ENCODE data around the gene KIRREL3. TPM values are rescaled to one million over a fixed set of nuclear protein-coding genes. Genes with fewer than 3 reads are reported as not detected.

KIRREL3 gene
- total and polyA plus RNA-seq, 2 of the 4 experiments (the other 2 are of a cell fraction), result 10.9 to 15.9 TPM

- dilution Hi-C loops (cut with HindIII; ENCODE audit: low sequenced_read_pairs, unreplicated experiment) (no loop called here), in situ Hi-C loops (cut with MboI; ENCODE audit: low sequenced_read_pairs) (loop anchor here (25.0 kb wide), 2 partner anchors 555 to 1605 kb away; no protein-coding TSS in a partner anchor), intact Hi-C loops (cut with micrococcal nuclease) (no loop called here)
- Histone ChIP-seq H3K4me2 (ENCODE audit: low read depth, low read length) (no peak overlapping the region), H2AK5ac (ENCODE audit: low read depth, low read length) (peak overlapping the region; percentile 91; the same call in 1 of the 2 replicates), H3K4me1 (ENCODE audit: control insufficient read depth, insufficient read depth, low read length) (peaks cover 12% of the 10 kb centered on the region), H3K4me3 (ENCODE audit: insufficient read depth, low read depth, low read length) (no peak overlapping the region), H4K20me1 (ENCODE audit: insufficient read depth, low read length) (no peaks in the 10 kb centered on the region), H3K56ac (ENCODE audit: extremely low read depth, insufficient read depth, low read length) (peak overlapping the region; percentile 11; the same call in 1 of the 2 replicates), H3K4ac (ENCODE audit: low read depth, low read length) (peak overlapping the region; percentile 93), H4K5ac (ENCODE audit: low read depth, low read length) (peak overlapping the region; percentile 68; the same call in 1 of the 2 replicates), H3K9ac (ENCODE audit: low read depth, low read length) (no peak overlapping the region; the same call in 1 of the 2 replicates), H3K9me1 (ENCODE audit: insufficient read depth, low read length) (peaks cover 19% of the 10 kb centered on the region), H2BK20ac (ENCODE audit: low read depth, low read length) (peak overlapping the region; percentile 84), H3K36me3 (ENCODE audit: control insufficient read depth, insufficient read depth, low read length) (no peaks in the 10 kb centered on the region), H2AFZ (replicated peaks; ENCODE audit: low read length, poor library complexity) (peak overlapping the region; percentile 94), H2BK15ac (ENCODE audit: low read depth, low read length) (peak overlapping the region; percentile 79; the same call in 2 of the 3 replicates), H3K27ac (ENCODE audit: insufficient read depth, low read length) (peak overlapping the region; percentile 45), H2AK9ac (replicated peaks; ENCODE audit: low read depth, low read length, poor library complexity) (peak overlapping the region; percentile 97), H4K91ac (ENCODE audit: insufficient read depth, low read depth, low read length) (peak overlapping the region; percentile 95), H3K27me3 (ENCODE audit: control insufficient read depth, insufficient read depth, low read length) (no peaks in the 10 kb centered on the region), H3K23ac (ENCODE audit: low read depth, low read length) (peak overlapping the region; percentile 80; the same call in 1 of the 2 replicates), H2BK5ac (ENCODE audit: low read depth, low read length, poor library complexity, severe bottlenecking) (peak overlapping the region; percentile 91), H3K9me3 (ENCODE audit: control insufficient read depth, insufficient read depth, low read length) (no peaks in the 10 kb centered on the region), H3K18ac (ENCODE audit: low read depth, low read length) (peak overlapping the region; percentile 38), H3K79me1 (ENCODE audit: low read depth in 1 of 2, low read length in 2 of 2) (no peaks in the 10 kb centered on the region), H4K8ac (ENCODE audit: low read depth in 2 of 2, low read length in 2 of 2) (peak overlapping the region; percentile 44 to 88), H3K14ac (replicated peaks; ENCODE audit: low read depth, low read length) (peak overlapping the region; percentile 88), H2BK120ac (ENCODE audit: low read depth, low read length) (peak overlapping the region; percentile 96)
- ATAC-seq (ENCODE audit: low read depth) (peak; percentile 41), DNase-seq (no peak)
- POLR2A ChIA-PET (ENCODE audit: unreplicated experiment), result no interaction called here
- CTCF ChIA-PET, result interaction anchor here (1.1 to 2.0 kb wide), 4 partner anchors 9 to 120 kb away, joined by 3 to 14 read pairs (median 4); no protein-coding TSS in a partner anchor
- WGBS, 2 experiments (ENCODE audit: extremely low coverage in 2 of 2, insufficient read length in 1 of 2), result no CpG with 5 or more reads among the region's 3 CpGs
- no TSS peak for BruUV-seq (replicated peaks)
- TF ChIP-seq FOS (IDR thresholded peaks at IDR 0.05; ENCODE audit: low read depth, low read length) (no peak), POLR2A (IDR thresholded peaks at IDR 0.05; ENCODE audit: low read depth, low read length) (no peak), RCOR1 (IDR thresholded peaks at IDR 0.05; ENCODE audit: insufficient replicate concordance, low read length) (no peak), RFX5 (IDR thresholded peaks at IDR 0.05; ENCODE audit: low read depth, low read length) (no peak), USF2 (IDR thresholded peaks at IDR 0.05; ENCODE audit: low read depth, low read length) (no peak), CHD1 (IDR thresholded peaks at IDR 0.05; ENCODE audit: low read depth, low read length) (no peak), MXI1 (IDR thresholded peaks at IDR 0.05; ENCODE audit: borderline replicate concordance, low read depth, low read length) (no peak), BHLHE40 (IDR thresholded peaks at IDR 0.05; ENCODE audit: low read depth, low read length) (no peak), MAZ (IDR thresholded peaks at IDR 0.05; ENCODE audit: borderline replicate concordance, low read depth, low read length) (no peak), SMC3 (IDR thresholded peaks at IDR 0.05; ENCODE audit: low read depth, low read length) (no peak), MAFK (IDR thresholded peaks at IDR 0.05; ENCODE audit: low read depth, low read length) (no peak), CEBPB (IDR thresholded peaks at IDR 0.05; ENCODE audit: low read depth, low read length) (no peak), ELK1 (IDR thresholded peaks at IDR 0.05; ENCODE audit: borderline replicate concordance, low read depth, low read length) (no peak), CTCF (conservative IDR thresholded peaks at IDR 0.05; ENCODE audit: low read depth, low read length) (no peak), RAD21 (IDR thresholded peaks at IDR 0.05; ENCODE audit: low read length) (no peak), NFE2L2 (IDR thresholded peaks at IDR 0.05; ENCODE audit: low read depth, low read length) (no peak)
These were observed 568.5 kb downstream of the KIRREL3 start for GRCh38 chr11:126432065-126432461.

All from IMR-90 (cell line).